GM23248 (cell line): Measurements from ENCODE around the gene CD58.

Source experiments
- EZH2 ChIP-seq: fragments of 200-600 bp; sonication (generic); IDR thresholded peaks from 2 replicates; pipeline ENCODE4 v1.6.1; 2018; ENCODE audit warnings: antibody characterized with exemption, mild to moderate bottlenecking; ENCODE audit not compliant: insufficient read depth, poor library complexity, severe bottlenecking
- EZH2phosphoT487 ChIP-seq: fragments of 200-600 bp; sonication (generic); IDR thresholded peaks from 2 replicates; pipeline ENCODE4 v1.6.1; 2018; ENCODE audit warnings: antibody characterized with exemption, moderate library complexity, mild to moderate bottlenecking, low read depth; ENCODE audit not compliant: insufficient read depth

GRCh38 chr1:116496898-116497297 lies 73.9 kb downstream of the CD58 start:
- no peak for TF ChIP-seq EZH2phosphoT487
- no peak for TF ChIP-seq EZH2
